ENCODE measurements around the gene ASB6. TPM values are rescaled to one million over a fixed set of nuclear protein-coding genes. Genes with fewer than 3 reads are reported as not detected.
A peak's percentile ranks its signal among the peaks of the same experiment; 100 is the strongest.

The ASB6 gene
- total RNA-seq, 2 donors from 2014 or later, result 12.7 to 14.5 TPM

DNA sequence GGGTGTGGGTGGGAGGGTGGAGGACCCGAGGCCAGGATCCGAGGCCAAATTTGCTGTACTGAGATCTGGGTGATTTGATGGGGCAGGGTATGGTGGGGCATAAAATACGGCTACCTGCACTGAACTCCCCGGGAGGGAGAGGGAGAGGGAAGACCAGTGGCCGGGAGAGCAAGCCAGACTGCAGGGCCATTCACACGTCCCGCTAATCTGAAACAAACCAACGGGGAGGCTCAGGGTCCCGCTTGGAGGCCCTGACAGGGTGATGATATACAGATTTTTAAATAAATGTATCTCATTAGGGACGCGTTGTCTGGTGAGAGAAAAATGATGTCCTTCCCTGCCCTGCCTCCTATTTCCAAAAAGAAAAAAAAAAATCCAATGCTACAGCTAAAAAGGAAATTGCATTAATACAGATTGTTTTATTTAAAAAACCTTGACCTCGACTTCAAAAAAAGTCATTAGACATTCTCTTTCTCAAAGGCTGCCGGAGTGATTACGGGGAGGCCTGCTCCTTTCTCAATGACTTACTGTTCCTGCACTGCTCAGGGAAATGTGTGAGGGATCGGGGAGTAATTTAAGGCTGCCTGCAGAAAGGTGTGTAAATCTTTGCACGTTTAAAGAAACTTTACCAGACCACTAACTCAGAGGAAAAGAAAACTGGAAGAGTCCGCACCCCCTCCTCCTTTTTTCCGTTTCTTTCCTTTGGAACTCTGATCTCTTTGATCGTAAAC, 12.0 kb upstream of the ASB6 start:
- ATAC-seq, result peak; percentile 12
- intact Hi-C loops (cut with DNase I), result loop anchor here (10.0 kb wide), 1 partner anchor 121 kb away; no protein-coding TSS in a partner anchor
- Histone ChIP-seq H3K27ac (peak overlapping the region in 2 of 4 donors; percentile 17 to 25), H3K9me3 (no peaks in the 10 kb centered on the region), H3K36me3 (replicated peaks in 1 of 2; ENCODE audit: insufficient read depth in 1 of 2, low read depth in 2 of 2) (no peaks in the 10 kb centered on the region), H3K4me1 (peaks cover 3% of the 10 kb centered on the region), H3K4me3 (no peak overlapping the region), H3K27me3 (no peaks in the 10 kb centered on the region)
- DNase-seq, result no peak
- TF ChIP-seq, protein P1, sequence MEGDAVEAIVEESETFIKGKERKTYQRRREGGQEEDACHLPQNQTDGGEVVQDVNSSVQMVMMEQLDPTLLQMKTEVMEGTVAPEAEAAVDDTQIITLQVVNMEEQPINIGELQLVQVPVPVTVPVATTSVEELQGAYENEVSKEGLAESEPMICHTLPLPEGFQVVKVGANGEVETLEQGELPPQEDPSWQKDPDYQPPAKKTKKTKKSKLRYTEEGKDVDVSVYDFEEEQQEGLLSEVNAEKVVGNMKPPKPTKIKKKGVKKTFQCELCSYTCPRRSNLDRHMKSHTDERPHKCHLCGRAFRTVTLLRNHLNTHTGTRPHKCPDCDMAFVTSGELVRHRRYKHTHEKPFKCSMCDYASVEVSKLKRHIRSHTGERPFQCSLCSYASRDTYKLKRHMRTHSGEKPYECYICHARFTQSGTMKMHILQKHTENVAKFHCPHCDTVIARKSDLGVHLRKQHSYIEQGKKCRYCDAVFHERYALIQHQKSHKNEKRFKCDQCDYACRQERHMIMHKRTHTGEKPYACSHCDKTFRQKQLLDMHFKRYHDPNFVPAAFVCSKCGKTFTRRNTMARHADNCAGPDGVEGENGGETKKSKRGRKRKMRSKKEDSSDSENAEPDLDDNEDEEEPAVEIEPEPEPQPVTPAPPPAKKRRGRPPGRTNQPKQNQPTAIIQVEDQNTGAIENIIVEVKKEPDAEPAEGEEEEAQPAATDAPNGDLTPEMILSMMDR (IDR thresholded peaks at IDR 0.05), result no peak
- TF ChIP-seq POLR2A (IDR thresholded peaks at IDR 0.05), result no peak
- 38 to 50% methylated on average over 19 of the region's 19 CpGs for WGBS, 2 donors

DNA sequence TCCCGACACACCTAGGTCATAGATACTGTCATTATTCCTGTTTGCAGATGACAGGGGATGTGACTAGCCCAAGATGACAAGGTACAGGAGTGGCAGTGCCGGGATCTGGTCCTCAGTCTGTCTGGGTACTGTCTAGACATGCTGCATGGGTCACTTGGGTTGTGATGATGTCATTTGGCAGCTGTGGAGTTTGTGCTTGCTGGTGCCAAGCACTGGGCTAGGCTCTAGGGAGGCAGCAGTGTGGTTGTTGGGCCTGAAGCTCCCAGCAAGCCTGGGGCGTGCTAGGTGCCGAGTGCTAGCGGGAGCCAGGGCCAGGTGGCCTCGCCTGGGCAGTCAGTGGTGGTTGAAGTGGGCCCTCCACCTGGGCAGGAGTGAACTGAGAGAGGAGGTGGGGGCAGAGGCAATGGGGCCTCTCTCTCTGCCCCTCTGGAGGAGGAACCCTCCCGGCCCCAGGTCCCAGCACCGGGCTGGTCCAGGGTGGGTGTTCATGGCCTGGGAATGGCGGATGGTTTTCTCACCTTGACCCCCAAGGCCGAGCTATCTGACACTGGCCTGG, 8.8 kb upstream of the ASB6 start:
- Histone ChIP-seq H3K4me1 (peaks cover 3% of the 10 kb centered on the region), H3K36me3 (replicated peaks in 1 of 2; ENCODE audit: insufficient read depth in 1 of 2, low read depth in 2 of 2) (no peaks in the 10 kb centered on the region), H3K27me3 (no peaks in the 10 kb centered on the region), H3K9me3 (no peaks in the 10 kb centered on the region), H3K27ac (no peak overlapping the region), H3K4me3 (no peak overlapping the region)
- ATAC-seq (no peak), DNase-seq (no peak)
- TF ChIP-seq POLR2A (IDR thresholded peaks at IDR 0.05), result no peak
- TF ChIP-seq, protein P1 (IDR thresholded peaks at IDR 0.05), result no peak
- 80 to 85% methylated on average over 2 to 10 of the region's 10 CpGs for WGBS, 2 donors
- intact Hi-C loops (cut with DNase I), result loop anchor here (10.0 kb wide), 1 partner anchor 124 kb away; no protein-coding TSS in a partner anchor

DNA sequence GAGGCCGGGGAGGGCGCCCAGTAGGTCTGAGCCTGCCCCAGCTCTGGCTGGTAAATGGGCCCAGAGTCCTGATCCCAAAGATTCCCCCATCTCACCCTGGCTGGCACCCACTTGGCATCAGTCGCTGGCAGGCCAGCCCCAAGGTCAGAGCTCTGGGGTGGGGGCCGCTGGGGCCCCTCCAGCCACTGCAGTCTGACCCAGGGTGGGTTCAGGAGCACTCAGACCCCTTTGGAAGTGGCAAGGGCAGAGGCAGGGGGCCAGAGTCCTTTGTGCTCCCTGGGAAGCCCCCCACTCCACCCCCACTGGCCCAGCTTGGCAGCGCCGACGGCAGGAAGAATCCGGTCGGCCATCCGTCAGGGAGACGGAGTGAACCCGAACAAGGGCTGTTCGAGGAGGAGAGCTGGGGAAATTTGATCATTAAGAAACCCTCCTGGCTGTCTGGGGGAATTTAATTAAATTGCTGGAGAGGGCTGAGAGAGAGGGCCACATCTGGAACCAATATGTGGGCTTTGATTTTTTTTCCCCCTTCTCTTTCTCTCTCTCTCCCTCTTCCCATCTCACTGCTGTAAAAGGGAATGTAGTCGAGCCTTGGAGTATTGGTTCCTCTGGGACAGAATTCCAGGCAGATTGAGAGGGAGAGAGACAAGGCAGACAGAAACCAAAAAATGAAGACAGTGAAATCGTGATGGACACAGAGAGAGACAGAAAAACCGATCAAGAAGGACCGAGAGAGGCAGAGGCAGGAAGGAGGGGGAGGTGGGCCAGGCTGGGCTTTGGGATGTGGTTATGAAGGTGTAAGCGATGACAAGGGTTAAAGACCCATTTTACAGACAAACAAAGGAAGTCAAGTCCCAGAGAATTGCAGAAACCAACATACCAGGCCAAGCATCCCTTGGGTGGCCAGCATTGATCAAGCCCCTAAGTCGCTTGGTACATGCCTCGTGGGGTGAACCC, 8.1 kb upstream of the ASB6 start:
- WGBS, 2 donors, result 77 to 78% methylated on average over 16 to 20 of the region's 20 CpGs
- intact Hi-C loops (cut with DNase I), result loop anchor here (10.0 kb wide), 2 partner anchors 125 to 145 kb away; no protein-coding TSS in a partner anchor
- Histone ChIP-seq H3K9me3 (no peaks in the 10 kb centered on the region), H3K27me3 (no peaks in the 10 kb centered on the region), H3K4me3 (no peak overlapping the region), H3K27ac (no peak overlapping the region), H3K36me3 (replicated peaks in 1 of 2; ENCODE audit: insufficient read depth in 1 of 2, low read depth in 2 of 2) (no peaks in the 10 kb centered on the region), H3K4me1 (peaks cover 3% of the 10 kb centered on the region)
- no peak for TF ChIP-seq POLR2A (IDR thresholded peaks at IDR 0.05)
- TF ChIP-seq, protein P1 (IDR thresholded peaks at IDR 0.05), result no peak
- ATAC-seq, result no peak
- DNase-seq, result no peak

DNA sequence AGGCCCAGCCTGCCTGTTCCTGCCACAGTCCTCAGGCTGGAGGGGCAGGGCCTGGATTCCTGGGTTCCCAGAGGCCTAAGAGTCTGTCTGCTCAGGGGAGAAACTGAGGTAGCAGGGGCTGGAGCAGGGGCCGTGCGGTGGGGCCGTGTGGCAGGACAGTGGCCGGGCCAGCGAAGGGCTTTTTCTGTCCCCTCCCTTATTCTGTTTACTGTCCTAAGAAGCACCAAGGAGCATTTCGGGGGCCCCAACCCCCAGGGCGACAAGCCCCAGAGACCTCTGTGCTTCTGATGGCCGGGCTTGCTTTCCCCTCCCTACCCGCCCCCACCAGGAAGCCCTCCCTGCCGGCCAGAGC, 6.8 kb upstream of the ASB6 start:
- no peaks in the 10 kb centered on the region for H3K9me3 ChIP-seq
- no peak for TF ChIP-seq POLR2A (IDR thresholded peaks at IDR 0.05)
- TF ChIP-seq, protein P1 (IDR thresholded peaks at IDR 0.05), result no peak
- H3K27me3 ChIP-seq, result no peaks in the 10 kb centered on the region
- WGBS, 2 donors, result 77 to 79% methylated on average over 7 to 9 of the region's 10 CpGs
- no peak overlapping the region for H3K4me3 ChIP-seq
- no peak for DNase-seq
- no peaks in the 10 kb centered on the region for H3K36me3 ChIP-seq (replicated peaks in 1 of 2; ENCODE audit: insufficient read depth in 1 of 2, low read depth in 2 of 2)
- no peak overlapping the region for H3K27ac ChIP-seq
- H3K4me1 ChIP-seq, result no peaks in the 10 kb centered on the region
- ATAC-seq, result no peak
- intact Hi-C loops (cut with DNase I), result loop anchor here (10.0 kb wide), 1 partner anchor 146 kb away; no protein-coding TSS in a partner anchor

Data from body of pancreas (tissue), 4 donors.